HG02885 (cell line): ENCODE measurements around the gene GPR137C.

Source experiments
- ATAC-seq: cut with Tn5 transposase; IDR thresholded peaks from one replicate; pipeline ENCODE4 v1.9.1; 2021; ENCODE audit warnings: mild to moderate bottlenecking; ENCODE audit not compliant: unreplicated experiment, poor library complexity

GPR137C gene

GRCh38 chr14:52660832-52661231, 108.2 kb downstream of the GPR137C start:
- no peak for ATAC-seq

GRCh38 chr14:52661314-52661713, 108.7 kb downstream of the GPR137C start:
- no peak for ATAC-seq

GRCh38 chr14:52663850-52664249, 111.2 kb downstream of the GPR137C start:
- no peak for ATAC-seq

GRCh38 chr14:52678591-52678990, 126.0 kb downstream of the GPR137C start:
- ATAC-seq: no peak

- ATAC-seq: no peak
Measured at GRCh38 chr14:52683985-52684520, 131.4 kb downstream of the GPR137C start.

GRCh38 chr14:52686176-52686575, 133.5 kb downstream of the GPR137C start:
- ATAC-seq: no peak
